Mesendoderm (in vitro differentiated cells): ENCODE data around the gene PCBP1.

Experiments used
- DNase-seq: peaks from one replicate; pipeline ENCODE4 v3.0.0; 2013
- H2AK5ac ChIP-seq: 2 replicates; pipeline ENCODE4 v1.6.1; 2013; ENCODE audit warnings: low read length, inconsistent platforms
- H2BK120ac ChIP-seq: 2 replicates; pipeline ENCODE4 v1.6.1; 2013; ENCODE audit warnings: low read depth, mild to moderate bottlenecking, low read length, moderate library complexity, mixed read lengths
- H2BK15ac ChIP-seq: replicated peaks from 2 replicates; pipeline ENCODE4 v1.6.1; 2013; ENCODE audit warnings: low read depth, mild to moderate bottlenecking, moderate library complexity
- H2BK5ac ChIP-seq: 2 replicates; pipeline ENCODE4 v1.6.1; 2013; ENCODE audit warnings: low read length, inconsistent platforms
- H3K18ac ChIP-seq: 2 replicates; pipeline ENCODE4 v1.6.1; 2013; ENCODE audit warnings: mild to moderate bottlenecking, low read length, mixed read lengths
- H3K23ac ChIP-seq: one replicate; pipeline ENCODE4 v1.6.1; 2013; ENCODE audit warnings: low read length
- H3K27ac ChIP-seq: 2 replicates; pipeline ENCODE4 v1.5.1; 2013; ENCODE audit warnings: low read depth, mild to moderate bottlenecking, inconsistent platforms, low read length, moderate library complexity
- H3K27me3 ChIP-seq: 2 replicates; pipeline ENCODE4 v1.6.1; 2013; ENCODE audit warnings: low read length, control low read depth, mild to moderate bottlenecking, inconsistent platforms; ENCODE audit not compliant: insufficient read depth, poor library complexity
- H3K36me3 ChIP-seq: 2 replicates; pipeline ENCODE4 v1.6.1; 2013; ENCODE audit warnings: low read length, inconsistent platforms; ENCODE audit not compliant: control insufficient read depth, insufficient read depth
- H3K4ac ChIP-seq: one replicate; pipeline ENCODE4 v1.6.1; 2013; ENCODE audit warnings: low read depth, mild to moderate bottlenecking, low read length, moderate library complexity
- H3K4me1 ChIP-seq: 2 replicates; pipeline ENCODE4 v1.6.1; 2013; ENCODE audit warnings: low read depth, low read length, inconsistent platforms; ENCODE audit not compliant: control insufficient read depth
- H3K4me2 ChIP-seq: 2 replicates; pipeline ENCODE4 v1.6.1; 2013; ENCODE audit warnings: low read length
- H3K4me3 ChIP-seq: 2 replicates; pipeline ENCODE4 v1.5.1; 2013; ENCODE audit warnings: mild to moderate bottlenecking, low read length
- H3K56ac ChIP-seq: one replicate; pipeline ENCODE4 v1.6.1; 2013; ENCODE audit warnings: low read length
- H3K79me1 ChIP-seq: 2 replicates; pipeline ENCODE4 v1.6.1; 2013; ENCODE audit warnings: low read length, inconsistent platforms
- H3K79me2 ChIP-seq: 2 replicates; pipeline ENCODE4 v1.6.1; 2013; ENCODE audit warnings: mild to moderate bottlenecking, low read length; ENCODE audit not compliant: control insufficient read depth, insufficient read depth
- H3K9ac ChIP-seq: 2 replicates; pipeline ENCODE4 v1.6.1; 2013; ENCODE audit warnings: low read length, inconsistent platforms
- H4K5ac ChIP-seq: one replicate; pipeline ENCODE4 v1.6.1; 2013; ENCODE audit warnings: low read length
- H4K8ac ChIP-seq: one replicate; pipeline ENCODE4 v1.6.1; 2013; ENCODE audit warnings: low read depth, mild to moderate bottlenecking, control low read depth, low read length, moderate library complexity
- WGBS: extraction: QIAGEN DNeasy Blood & Tissue Kit; methylation state at CpG from one replicate; pipeline ENCODE4 v1.1.7; 2013; ENCODE audit warnings: low lambda C conversion rate, missing lambda C conversion rate; ENCODE audit not compliant: insufficient coverage; ENCODE audit errors: extremely low coverage; 5-methylcytosine and 5-hydroxymethylcytosine counted together

PCBP1 gene

GRCh38 chr2:70088598-70089219 is 1.4 kb downstream of the PCBP1 start:
- no peak overlapping the region for H2BK5ac ChIP-seq
- peaks cover 2% of the 10 kb centered on the region for H3K79me1 ChIP-seq
- H3K23ac ChIP-seq: peak overlapping the region; percentile 0
- peaks cover 15% of the 10 kb centered on the region for H3K79me2 ChIP-seq
- peak overlapping the region; percentile 98 for H3K27ac ChIP-seq
- no peak overlapping the region for H4K5ac ChIP-seq
- no peak overlapping the region for H4K8ac ChIP-seq
- no peak for DNase-seq
- peak overlapping the region; percentile 99 for H3K56ac ChIP-seq
- H3K4me1 ChIP-seq: peaks cover 2% of the 10 kb centered on the region
- H3K4me3 ChIP-seq: peak overlapping the region; percentile 97
- peak overlapping the region; percentile 99 for H3K9ac ChIP-seq
- WGBS: no CpG with 5 or more reads among the region's 8 CpGs
- H3K27me3 ChIP-seq: no peaks in the 10 kb centered on the region
- no peak overlapping the region for H2BK120ac ChIP-seq
- no peak overlapping the region for H2BK15ac ChIP-seq
- H3K4me2 ChIP-seq: peak overlapping the region; percentile 66
- H3K18ac ChIP-seq: peak overlapping the region; percentile 61
- no peak overlapping the region for H2AK5ac ChIP-seq
- H3K4ac ChIP-seq: peak overlapping the region; percentile 93
- H3K36me3 ChIP-seq: no peaks in the 10 kb centered on the region

- peak overlapping the region; percentile 80 for H2BK120ac ChIP-seq
- H3K4me3 ChIP-seq: peak overlapping the region; percentile 66
- H4K8ac ChIP-seq: no peak overlapping the region
- no peak overlapping the region for H2AK5ac ChIP-seq
- peaks cover 2% of the 10 kb centered on the region for H3K4me1 ChIP-seq
- peaks cover 2% of the 10 kb centered on the region for H3K79me1 ChIP-seq
- DNase-seq: peak; percentile 91
- H3K27ac ChIP-seq: peak overlapping the region; percentile 89
- peak overlapping the region; percentile 97 for H3K18ac ChIP-seq
- H3K27me3 ChIP-seq: no peaks in the 10 kb centered on the region
- H3K4ac ChIP-seq: peak overlapping the region; percentile 93
- peak overlapping the region; percentile 79 for H3K9ac ChIP-seq
- no peaks in the 10 kb centered on the region for H3K36me3 ChIP-seq
- no peak overlapping the region for H2BK15ac ChIP-seq
- WGBS: no CpG with 5 or more reads among the region's 11 CpGs
- no peak overlapping the region for H3K23ac ChIP-seq
- peak overlapping the region; percentile 82 for H3K56ac ChIP-seq
- H3K79me2 ChIP-seq: peaks cover 15% of the 10 kb centered on the region
- H2BK5ac ChIP-seq: no peak overlapping the region
- peak overlapping the region; percentile 34 for H3K4me2 ChIP-seq
- no peak overlapping the region for H4K5ac ChIP-seq
Observed at GRCh38 chr2:70089220-70089982, 2.1 kb downstream of the PCBP1 start.

DNA sequence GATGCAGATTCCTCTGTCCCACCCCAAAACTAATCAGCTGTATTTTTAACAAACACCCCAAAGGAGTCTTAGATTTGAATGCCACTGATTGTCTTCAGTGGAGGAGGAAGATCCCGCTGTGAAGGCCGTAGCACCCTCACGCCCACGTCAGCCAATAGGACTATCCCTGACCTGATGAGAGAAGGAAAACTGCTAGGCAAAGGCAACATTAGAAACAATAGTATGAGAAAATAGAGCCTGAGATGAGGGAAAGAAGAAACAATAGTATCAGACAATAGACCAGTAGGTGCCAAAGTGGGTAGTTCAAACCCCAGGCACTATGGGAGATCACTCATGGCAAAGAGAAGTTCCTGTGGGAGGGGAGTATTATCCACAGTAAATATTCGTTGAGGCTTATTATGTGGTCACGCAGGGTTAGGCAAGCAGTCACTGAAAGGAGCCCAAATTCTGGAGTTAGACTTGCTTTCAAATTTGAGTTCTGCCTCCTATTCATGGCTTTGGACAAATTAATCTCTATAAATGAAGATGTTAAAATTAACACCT is 2.8 kb downstream of the PCBP1 start:
- DNase-seq: peak; percentile 66
- Histone ChIP-seq H3K18ac (no peak overlapping the region), H3K4ac (no peak overlapping the region), H3K56ac (peak overlapping the region; percentile 82), H3K79me1 (peaks cover 2% of the 10 kb centered on the region), H3K36me3 (no peaks in the 10 kb centered on the region), H4K5ac (no peak overlapping the region), H3K23ac (no peak overlapping the region), H3K4me2 (peak overlapping the region; percentile 16), H3K9ac (peak overlapping the region; percentile 79), H2BK15ac (no peak overlapping the region), H2BK5ac (no peak overlapping the region), H3K27ac (peak overlapping the region; percentile 89), H4K8ac (no peak overlapping the region), H2AK5ac (no peak overlapping the region), H2BK120ac (no peak overlapping the region), H3K4me3 (no peak overlapping the region), H3K27me3 (no peaks in the 10 kb centered on the region), H3K79me2 (peaks cover 15% of the 10 kb centered on the region), H3K4me1 (peaks cover 2% of the 10 kb centered on the region)
- WGBS: no CpG with 5 or more reads among the region's 6 CpGs

DNA sequence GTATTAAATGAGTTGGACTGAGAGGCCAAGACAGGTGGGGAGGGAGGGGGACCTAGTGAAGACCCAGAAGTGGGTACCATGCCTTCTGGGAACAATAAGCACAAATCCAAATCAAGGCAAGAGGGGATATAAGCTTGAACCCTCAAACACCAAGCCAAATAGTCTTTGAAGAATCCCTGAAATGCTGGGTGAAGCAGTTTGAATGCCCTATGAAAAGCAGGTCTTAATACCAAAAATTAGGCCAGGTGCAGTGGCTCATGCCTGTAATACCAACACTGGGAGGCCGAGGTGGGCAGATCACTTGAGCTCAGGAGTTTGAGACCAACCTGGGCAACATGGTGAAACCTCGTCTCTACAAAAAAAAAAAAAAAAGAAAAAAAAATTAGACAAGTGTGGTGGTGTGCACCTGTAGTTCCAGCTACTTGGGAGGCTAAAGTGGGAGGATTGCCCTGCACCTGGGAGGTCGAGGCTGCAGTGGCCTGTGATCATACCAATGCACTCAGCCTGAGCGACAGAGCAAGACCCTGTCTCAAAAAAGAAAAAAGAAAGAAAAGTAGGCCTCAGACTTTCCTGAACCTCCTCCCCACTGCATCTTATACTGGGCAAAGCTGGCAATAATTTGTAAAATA is 3.5 kb downstream of the PCBP1 start:
- no peak overlapping the region for H3K18ac ChIP-seq
- no peak overlapping the region for H2BK15ac ChIP-seq
- no peak for DNase-seq
- H3K36me3 ChIP-seq: no peaks in the 10 kb centered on the region
- no peak overlapping the region for H4K8ac ChIP-seq
- H2AK5ac ChIP-seq: no peak overlapping the region
- H3K4ac ChIP-seq: no peak overlapping the region
- H3K4me1 ChIP-seq: peaks cover 2% of the 10 kb centered on the region
- H3K27me3 ChIP-seq: no peaks in the 10 kb centered on the region
- peaks cover 2% of the 10 kb centered on the region for H3K79me1 ChIP-seq
- H3K4me3 ChIP-seq: no peak overlapping the region
- H3K79me2 ChIP-seq: peaks cover 15% of the 10 kb centered on the region
- no peak overlapping the region for H2BK5ac ChIP-seq
- WGBS: no CpG with 5 or more reads among the region's 4 CpGs
- no peak overlapping the region for H3K23ac ChIP-seq
- no peak overlapping the region for H3K4me2 ChIP-seq
- no peak overlapping the region for H2BK120ac ChIP-seq
- no peak overlapping the region for H4K5ac ChIP-seq
- H3K27ac ChIP-seq: no peak overlapping the region
- H3K9ac ChIP-seq: no peak overlapping the region
- no peak overlapping the region for H3K56ac ChIP-seq

DNA sequence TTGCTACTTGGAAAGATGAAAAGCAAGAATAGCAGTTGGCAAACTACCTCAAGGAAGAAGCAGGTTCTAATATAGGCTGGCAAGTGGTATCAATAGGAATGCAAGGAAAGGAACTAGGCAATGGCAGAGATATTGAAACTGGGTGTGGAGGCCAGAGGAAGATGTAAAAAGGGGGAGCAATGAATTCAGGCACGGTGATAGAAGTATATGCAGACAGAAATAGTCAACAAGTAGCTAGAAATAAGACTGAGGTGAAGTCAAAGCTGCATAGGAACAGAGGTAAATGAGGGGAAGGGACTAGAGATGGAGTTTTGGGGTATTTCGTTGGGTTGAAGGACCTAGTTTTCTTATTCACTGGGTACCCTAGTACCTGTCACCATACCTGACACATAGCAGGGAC is 4.1 kb downstream of the PCBP1 start:
- no peak overlapping the region for H3K23ac ChIP-seq
- no peak overlapping the region for H3K9ac ChIP-seq
- H3K79me2 ChIP-seq: peaks cover 15% of the 10 kb centered on the region
- no peak overlapping the region for H4K8ac ChIP-seq
- peaks cover 2% of the 10 kb centered on the region for H3K79me1 ChIP-seq
- H3K27me3 ChIP-seq: no peaks in the 10 kb centered on the region
- no peak overlapping the region for H3K56ac ChIP-seq
- WGBS: no CpG with 5 or more reads among the region's 2 CpGs
- no peak overlapping the region for H3K18ac ChIP-seq
- H2AK5ac ChIP-seq: no peak overlapping the region
- no peak overlapping the region for H2BK120ac ChIP-seq
- H3K4me1 ChIP-seq: peaks cover 2% of the 10 kb centered on the region
- H3K27ac ChIP-seq: no peak overlapping the region
- H2BK5ac ChIP-seq: no peak overlapping the region
- no peak overlapping the region for H3K4me3 ChIP-seq
- H2BK15ac ChIP-seq: no peak overlapping the region
- H3K36me3 ChIP-seq: no peaks in the 10 kb centered on the region
- no peak for DNase-seq
- no peak overlapping the region for H3K4ac ChIP-seq
- H3K4me2 ChIP-seq: no peak overlapping the region
- H4K5ac ChIP-seq: no peak overlapping the region
